ENCODE results near the gene ZNF688. TPM values are rescaled to one million over a fixed set of nuclear protein-coding genes. Genes with fewer than 3 reads are reported as not detected.
A peak's percentile ranks its signal among the peaks of the same experiment; 100 is the strongest.

Gene ZNF688
- total and polyA plus RNA-seq, 2 experiments from 2014 or later, result 10.4 to 14.7 TPM

DNA sequence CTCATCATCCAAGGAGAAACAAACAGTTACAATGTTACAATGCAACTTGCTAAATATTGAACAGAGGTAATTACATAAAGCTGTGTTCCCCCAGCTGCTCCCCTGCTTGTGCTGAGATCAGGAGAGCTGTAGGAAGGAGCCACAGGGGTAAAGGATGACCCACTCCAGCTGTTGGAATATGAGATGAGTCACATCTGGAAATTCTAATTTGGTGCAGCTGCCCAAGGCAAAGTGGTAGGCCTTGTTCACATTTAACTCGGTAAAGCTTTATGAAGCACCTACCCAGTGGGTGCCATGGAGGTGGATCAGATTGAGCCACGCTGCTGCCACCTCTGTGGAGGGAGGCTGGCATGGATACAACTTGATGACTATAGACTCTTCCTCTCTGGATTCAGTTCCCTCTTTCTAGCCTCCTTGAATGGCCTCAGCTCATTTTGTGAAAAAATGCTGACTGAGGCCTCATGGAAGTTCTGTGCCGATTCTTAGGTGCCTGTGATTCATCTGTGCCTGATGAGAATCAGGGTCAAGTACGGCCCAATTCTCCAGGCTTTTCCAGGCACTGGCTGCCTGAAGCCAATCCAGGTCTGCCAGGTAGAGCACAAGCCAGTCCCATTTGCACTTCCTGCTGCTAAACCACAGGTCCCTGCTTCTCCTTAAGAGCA, 31.2 kb upstream of the ZNF688 start:
- Histone ChIP-seq H3F3A (ENCODE audit: insufficient read depth) (peaks cover 23% of the 10 kb centered on the region), H3K36me3 (ENCODE audit: low read depth) (0 out of 2 replicates have a peak, but pooled peaks cover 10% of the 10 kb centered on the region), H3K79me2 (ENCODE audit: insufficient read depth) (peaks cover 2% of the 10 kb centered on the region), H3K9ac (peak overlapping the region; percentile 44), H3K4me3 (no peak overlapping the region), H3K4me1 (ENCODE audit: insufficient read depth) (peaks cover 17% of the 10 kb centered on the region), H2AFZ (no peak overlapping the region), H4K20me1 (ENCODE audit: insufficient read depth) (no peaks in the 10 kb centered on the region), H3K9me2 (ENCODE audit: insufficient read depth) (no peaks in the 10 kb centered on the region), H3K9me3 (ENCODE audit: low read depth) (no peaks in the 10 kb centered on the region), H3K27ac (peak overlapping the region; percentile 61), H3K27me3 (replicated peaks; ENCODE audit: insufficient read depth) (no peaks in the 10 kb centered on the region), H3K4me2 (ENCODE audit: unreplicated experiment) (peak overlapping the region; percentile 44)
- TF ChIP-seq EZH2 (IDR thresholded peaks at IDR 0.05; ENCODE audit: insufficient read depth, poor library complexity, severe bottlenecking) (no peak), EZH2phosphoT487 (IDR thresholded peaks at IDR 0.05; ENCODE audit: insufficient read depth, low read depth) (no peak)
- 15 to 20% methylated on average over 4 of the region's 4 CpGs for WGBS, 2 experiments (ENCODE audit: low coverage in 1 of 2, low lambda C conversion rate in 2 of 2, missing lambda C conversion rate in 2 of 2)
- in situ Hi-C loops (cut with MboI), result loop anchor here (25.0 kb wide), 1 partner anchor 465 kb away; no protein-coding TSS in a partner anchor
- peak; percentile 73 for DNase-seq

DNA sequence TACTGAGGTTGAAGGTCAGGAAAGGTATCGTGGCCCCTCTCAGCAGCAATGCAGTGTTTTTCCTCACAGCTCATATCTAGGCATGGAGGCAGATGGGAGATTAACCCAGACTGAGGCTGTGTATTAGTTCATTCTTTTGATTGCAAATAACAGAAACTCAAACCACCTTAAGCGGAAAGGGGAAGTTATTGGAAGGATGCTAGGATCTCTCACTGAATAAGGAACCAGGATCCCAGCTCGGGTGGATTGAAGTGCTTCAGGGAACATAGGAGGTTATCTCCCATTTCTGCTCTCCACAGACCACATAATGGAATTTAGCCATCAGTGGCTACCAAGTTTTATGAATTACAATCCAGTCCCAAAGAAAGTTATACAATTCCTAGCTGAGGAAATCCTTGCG, 30.5 kb upstream of the ZNF688 start:
- H3K27me3 ChIP-seq (replicated peaks; ENCODE audit: insufficient read depth), result no peaks in the 10 kb centered on the region
- no peaks in the 10 kb centered on the region for H3K9me3 ChIP-seq (ENCODE audit: low read depth)
- no peak overlapping the region for H3K4me2 ChIP-seq (ENCODE audit: unreplicated experiment)
- peak overlapping the region; percentile 61; the same call in 1 of the 2 replicates for H3K27ac ChIP-seq
- no peak for TF ChIP-seq EZH2 (IDR thresholded peaks at IDR 0.05; ENCODE audit: insufficient read depth, poor library complexity, severe bottlenecking)
- TF ChIP-seq EZH2phosphoT487 (IDR thresholded peaks at IDR 0.05; ENCODE audit: insufficient read depth, low read depth), result no peak
- H2AFZ ChIP-seq, result no peak overlapping the region
- 75 to 78% methylated on average over 4 of the region's 4 CpGs for WGBS, 2 experiments (ENCODE audit: low coverage in 1 of 2, low lambda C conversion rate in 2 of 2, missing lambda C conversion rate in 2 of 2)
- H3K4me1 ChIP-seq (ENCODE audit: insufficient read depth), result peaks cover 17% of the 10 kb centered on the region
- H3K9me2 ChIP-seq (ENCODE audit: insufficient read depth), result no peaks in the 10 kb centered on the region
- H4K20me1 ChIP-seq (ENCODE audit: insufficient read depth), result no peaks in the 10 kb centered on the region
- 0 out of 2 replicates have a peak, but pooled peaks cover 10% of the 10 kb centered on the region for H3K36me3 ChIP-seq (ENCODE audit: low read depth)
- H3K79me2 ChIP-seq (ENCODE audit: insufficient read depth), result no peaks in the 10 kb centered on the region; the same call in 1 of the 2 replicates
- DNase-seq, result no peak
- in situ Hi-C loops (cut with MboI), result loop anchor here (25.0 kb wide), 1 partner anchor 465 kb away; no protein-coding TSS in a partner anchor
- H3K4me3 ChIP-seq, result no peak overlapping the region
- no peak overlapping the region for H3K9ac ChIP-seq
- peaks cover 23% of the 10 kb centered on the region for H3F3A ChIP-seq (ENCODE audit: insufficient read depth)

DNA sequence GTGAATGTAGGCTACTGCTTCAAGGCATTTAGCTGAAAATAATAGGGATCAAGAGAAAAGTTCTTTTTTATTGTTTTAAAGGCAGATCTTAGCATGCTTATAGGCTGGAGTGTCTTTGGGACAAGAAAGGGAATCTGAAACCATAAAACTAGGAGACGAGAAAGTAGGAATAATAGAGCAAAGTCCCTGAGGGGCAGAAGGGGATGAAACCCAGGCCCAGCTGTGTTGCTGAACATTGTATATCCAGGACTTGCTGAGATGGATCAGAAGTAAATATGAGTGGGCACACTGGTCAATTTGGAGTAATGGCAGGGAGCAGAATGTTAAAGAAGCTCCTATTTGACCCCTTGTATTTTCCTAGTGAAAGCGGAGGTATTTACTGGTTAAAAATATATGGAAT, 29.4 kb upstream of the ZNF688 start:
- no peak for DNase-seq
- Histone ChIP-seq H3K9ac (no peak overlapping the region), H3K9me2 (ENCODE audit: insufficient read depth) (no peaks in the 10 kb centered on the region), H3F3A (ENCODE audit: insufficient read depth) (peaks cover 23% of the 10 kb centered on the region), H3K4me1 (ENCODE audit: insufficient read depth) (peaks cover 17% of the 10 kb centered on the region), H3K4me3 (no peak overlapping the region), H2AFZ (no peak overlapping the region), H3K27ac (no peak overlapping the region), H3K4me2 (ENCODE audit: unreplicated experiment) (no peak overlapping the region), H3K79me2 (ENCODE audit: insufficient read depth) (no peaks in the 10 kb centered on the region), H3K9me3 (ENCODE audit: low read depth) (no peaks in the 10 kb centered on the region), H3K27me3 (replicated peaks; ENCODE audit: insufficient read depth) (no peaks in the 10 kb centered on the region), H3K36me3 (ENCODE audit: low read depth) (0 out of 2 replicates have a peak, but pooled peaks cover 10% of the 10 kb centered on the region), H4K20me1 (ENCODE audit: insufficient read depth) (no peaks in the 10 kb centered on the region)
- 97 to 100% methylated on average over 2 of the region's 2 CpGs for whole genome bisulfite sequencing, 2 experiments (ENCODE audit: low coverage in 1 of 2, low lambda C conversion rate in 2 of 2, missing lambda C conversion rate in 2 of 2)
- in situ Hi-C loops (cut with MboI), result loop anchor here (25.0 kb wide), 1 partner anchor 464 kb away; no protein-coding TSS in a partner anchor
- no peak for TF ChIP-seq EZH2phosphoT487 (IDR thresholded peaks at IDR 0.05; ENCODE audit: insufficient read depth, low read depth)
- no peak for TF ChIP-seq EZH2 (IDR thresholded peaks at IDR 0.05; ENCODE audit: insufficient read depth, poor library complexity, severe bottlenecking)

DNA sequence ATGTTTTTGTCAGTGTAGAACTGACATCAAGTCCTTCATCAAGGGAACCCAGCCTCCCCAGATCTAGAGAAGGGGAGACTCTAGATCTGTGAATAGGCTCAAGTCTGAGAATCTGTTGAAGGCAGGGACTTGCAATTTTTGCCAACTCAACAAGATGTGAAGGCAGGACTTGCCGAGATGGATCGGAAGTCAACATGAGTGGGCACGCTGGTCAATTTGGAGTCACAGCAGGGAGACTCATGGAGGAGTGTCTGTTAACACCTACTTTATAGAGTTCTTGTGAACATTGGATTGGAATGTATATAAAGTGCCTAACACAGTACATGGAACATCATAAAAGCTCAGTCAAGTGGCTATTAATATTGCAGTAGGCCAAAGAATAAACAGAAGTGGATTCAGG, 28.7 kb upstream of the ZNF688 start:
- 87 to 88% methylated on average over 3 of the region's 3 CpGs for WGBS, 2 experiments (ENCODE audit: low coverage in 1 of 2, low lambda C conversion rate in 2 of 2, missing lambda C conversion rate in 2 of 2)
- Histone ChIP-seq H3K27ac (no peak overlapping the region), H3K4me1 (ENCODE audit: insufficient read depth) (peaks cover 17% of the 10 kb centered on the region), H4K20me1 (ENCODE audit: insufficient read depth) (no peaks in the 10 kb centered on the region), H3K9me2 (ENCODE audit: insufficient read depth) (no peaks in the 10 kb centered on the region), H3F3A (ENCODE audit: insufficient read depth) (peaks cover 23% of the 10 kb centered on the region), H3K36me3 (ENCODE audit: low read depth) (0 out of 2 replicates have a peak, but pooled peaks cover 10% of the 10 kb centered on the region), H3K79me2 (ENCODE audit: insufficient read depth) (no peaks in the 10 kb centered on the region), H3K27me3 (replicated peaks; ENCODE audit: insufficient read depth) (no peaks in the 10 kb centered on the region), H3K9ac (no peak overlapping the region), H3K4me2 (ENCODE audit: unreplicated experiment) (no peak overlapping the region), H3K4me3 (no peak overlapping the region), H2AFZ (no peak overlapping the region), H3K9me3 (ENCODE audit: low read depth) (no peaks in the 10 kb centered on the region)
- no peak for DNase-seq
- in situ Hi-C loops (cut with MboI), result loop anchor here (25.0 kb wide), 1 partner anchor 463 kb away; no protein-coding TSS in a partner anchor
- TF ChIP-seq EZH2phosphoT487 (IDR thresholded peaks at IDR 0.05; ENCODE audit: insufficient read depth, low read depth), result no peak
- no peak for TF ChIP-seq EZH2 (IDR thresholded peaks at IDR 0.05; ENCODE audit: insufficient read depth, poor library complexity, severe bottlenecking)
